GM20431 (cell line): ENCODE results near the gene CDKAL1.

Experiments used
- in situ Hi-C: fragments of 300-500 bp; cut with MseI, MboI; formaldehyde crosslinking; loops from one replicate; pipeline ENCODE4 v1.15.0; 2020; ENCODE audit warnings: low sequenced_read_pairs; ENCODE audit not compliant: unreplicated experiment

CDKAL1 gene

DNA sequence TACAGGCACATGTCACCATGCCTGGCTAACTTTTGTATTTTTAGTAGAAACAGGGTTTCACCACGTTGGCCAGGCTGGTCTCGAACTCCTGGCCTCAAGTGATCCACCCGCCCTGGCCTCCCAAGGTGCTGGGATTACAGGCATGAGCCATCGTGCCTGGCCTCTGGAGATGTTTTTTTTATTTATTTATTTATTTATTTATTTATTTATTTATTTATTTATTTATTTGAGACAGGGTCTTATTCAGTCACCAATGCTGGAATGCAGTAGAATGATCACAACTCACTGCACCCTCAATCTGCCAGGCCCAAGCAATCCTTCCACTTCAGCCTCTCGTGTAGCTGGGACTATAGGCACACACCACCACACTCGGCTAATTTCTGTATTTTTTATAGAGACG, 661.0 kb downstream of the CDKAL1 start:
- in situ Hi-C loops, result loop anchor here (25.0 kb wide), 1 partner anchor 392 kb away; the partner anchor contains the start of gene SOX4

- in situ Hi-C loops, result loop anchor here (25.0 kb wide), 1 partner anchor 389 kb away; the partner anchor contains the start of gene SOX4
Observed at GRCh38 chr6:21198032-21198640, 663.9 kb downstream of the CDKAL1 start.

DNA sequence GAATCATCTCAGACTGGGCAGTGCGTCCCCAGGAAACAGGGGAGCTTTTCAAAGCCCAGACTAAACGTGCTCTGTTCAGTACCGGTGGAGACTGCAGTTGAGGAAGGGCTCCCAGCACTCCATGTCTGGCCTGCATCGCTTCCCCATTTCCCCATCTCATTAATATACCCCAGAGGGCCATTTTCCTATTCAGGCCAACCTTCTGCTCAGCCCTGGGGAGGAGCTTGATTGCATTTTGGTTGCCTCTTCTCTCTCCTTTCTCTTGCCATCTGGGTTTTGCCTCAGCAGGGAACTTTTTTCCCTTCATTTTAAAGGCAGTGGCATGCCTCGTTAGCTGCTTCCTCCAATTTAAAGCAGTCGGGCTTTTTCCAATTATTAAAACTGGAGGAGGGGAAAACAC, 665.0 kb downstream of the CDKAL1 start:
- in situ Hi-C loops, result loop anchor here (25.0 kb wide), 1 partner anchor 388 kb away; the partner anchor contains the start of gene SOX4

- in situ Hi-C loops, result no loop called here
Observed at GRCh38 chr6:21200134-21200870, 666.0 kb downstream of the CDKAL1 start.

- in situ Hi-C loops, result no loop called here
Observed at GRCh38 chr6:21201187-21201586, 666.9 kb downstream of the CDKAL1 start.

GRCh38 chr6:21201637-21202350, 667.5 kb downstream of the CDKAL1 start:
- in situ Hi-C loops, result no loop called here

GRCh38 chr6:21202521-21202920, 668.3 kb downstream of the CDKAL1 start:
- in situ Hi-C loops, result no loop called here

GRCh38 chr6:21204951-21205350, 670.7 kb downstream of the CDKAL1 start:
- in situ Hi-C loops, result no loop called here

DNA sequence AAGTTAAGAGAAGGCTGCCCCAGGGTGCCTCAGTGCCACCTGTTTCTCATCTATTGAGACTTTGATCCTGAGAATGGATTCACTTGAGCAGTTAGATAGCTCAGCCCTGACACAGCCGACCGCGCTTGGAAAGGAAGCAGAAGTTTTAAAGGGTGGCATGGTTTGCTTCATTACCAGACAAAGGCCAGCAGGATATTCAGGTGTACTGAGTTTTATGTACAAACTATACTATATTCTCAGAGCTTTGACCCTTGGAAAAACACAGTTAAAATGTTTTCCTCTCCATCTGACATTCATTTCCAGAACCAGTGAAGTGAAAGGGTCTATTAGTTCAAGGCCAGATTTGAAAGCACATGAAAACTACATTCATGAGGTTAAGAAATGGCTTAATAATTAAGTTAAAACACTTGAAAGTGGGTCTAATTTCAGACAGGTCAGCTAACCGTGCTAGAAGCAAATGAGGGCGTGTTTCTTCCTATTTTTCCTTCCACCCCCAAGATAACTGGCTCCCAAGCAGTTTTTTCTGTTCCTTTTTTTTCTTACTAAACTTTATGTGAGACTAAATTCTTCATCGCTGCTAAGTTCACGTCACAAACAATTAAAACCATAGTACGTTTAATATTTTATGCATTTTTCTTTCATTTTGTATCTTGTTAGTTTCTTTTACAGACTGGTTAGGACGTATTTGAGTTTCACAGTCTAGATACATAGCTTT, 674.0 kb downstream of the CDKAL1 start:
- in situ Hi-C loops, result no loop called here

DNA sequence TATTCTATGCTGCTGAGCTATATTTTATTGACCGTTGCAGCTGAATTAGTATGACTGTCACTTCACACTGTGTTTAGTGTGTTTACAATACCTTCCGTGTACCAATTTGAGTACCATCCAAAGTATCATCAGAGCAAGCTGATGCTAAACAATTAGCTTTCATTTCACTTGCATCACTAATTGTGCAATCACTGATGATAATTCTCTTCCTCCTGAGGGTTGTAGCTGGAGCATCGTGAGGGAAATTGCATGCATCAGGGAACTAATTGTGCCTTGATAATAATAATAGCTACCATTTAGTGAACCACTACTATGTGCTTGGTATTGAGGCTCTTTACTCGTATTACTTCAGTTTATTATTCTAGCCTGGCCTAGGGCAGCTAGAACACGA, 674.5 kb downstream of the CDKAL1 start:
- in situ Hi-C loops, result no loop called here

- in situ Hi-C loops, result no loop called here
Observed at GRCh38 chr6:21213492-21213891, 679.2 kb downstream of the CDKAL1 start.

DNA sequence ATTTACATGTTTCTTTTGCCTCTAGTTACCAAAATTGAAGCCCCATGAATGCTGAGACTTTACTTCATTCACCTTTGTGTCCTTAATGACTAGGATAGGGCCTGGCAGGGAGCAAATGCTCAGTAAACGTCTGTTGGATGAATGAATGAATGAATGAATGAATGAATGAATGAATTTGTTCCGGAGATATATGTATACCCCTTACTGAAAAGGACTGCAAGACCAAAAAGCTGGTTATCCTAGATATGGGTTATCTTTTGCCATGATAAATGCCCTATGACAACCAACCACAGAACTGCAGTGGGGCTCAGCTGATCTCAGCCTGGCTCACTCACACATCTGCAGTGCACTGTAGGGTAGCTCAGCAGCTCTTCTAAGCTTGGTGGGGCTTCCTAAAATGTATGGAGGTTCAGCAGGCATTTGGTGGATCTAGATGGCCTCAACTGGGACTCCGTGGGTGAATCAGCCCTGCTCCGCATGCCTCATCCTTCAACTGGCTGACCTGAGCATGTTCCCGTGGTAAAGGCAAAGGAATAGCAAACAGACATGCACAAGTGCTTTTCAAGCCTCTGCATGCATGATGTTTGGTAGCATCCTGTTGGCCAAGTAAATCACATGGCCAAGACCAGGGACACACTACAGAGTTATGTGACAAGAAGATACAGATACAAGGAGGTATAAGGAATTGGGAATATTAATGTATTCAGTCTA, 680.6 kb downstream of the CDKAL1 start:
- in situ Hi-C loops, result no loop called here

- in situ Hi-C loops, result no loop called here
Observed at GRCh38 chr6:21219241-21219640, 685.0 kb downstream of the CDKAL1 start.

DNA sequence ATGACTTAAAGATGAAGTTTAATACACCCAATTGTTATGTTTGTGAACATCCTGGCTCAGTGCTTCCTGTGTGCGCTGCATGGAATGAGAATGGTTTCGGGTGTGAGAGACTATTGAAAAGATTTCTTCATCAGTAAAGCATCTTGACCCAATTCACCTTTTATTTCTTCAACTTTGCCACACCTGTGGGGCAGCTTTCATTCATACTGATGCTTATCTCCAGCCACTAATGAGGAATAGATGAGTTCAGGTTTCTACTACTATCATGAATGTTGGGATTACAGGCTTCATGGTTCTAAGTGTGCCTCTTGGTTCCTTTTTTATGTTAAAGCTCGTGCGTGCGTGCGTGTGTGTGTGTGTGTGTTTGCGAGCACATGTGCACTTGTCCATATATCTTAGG, 685.6 kb downstream of the CDKAL1 start:
- in situ Hi-C loops, result no loop called here

GRCh38 chr6:21220271-21220987, 686.2 kb downstream of the CDKAL1 start:
- in situ Hi-C loops, result no loop called here

- in situ Hi-C loops, result no loop called here
Observed at GRCh38 chr6:21222656-21223055, 688.4 kb downstream of the CDKAL1 start.

- in situ Hi-C loops, result no loop called here
Observed at GRCh38 chr6:21225912-21226311, 691.7 kb downstream of the CDKAL1 start.

GRCh38 chr6:21227486-21227885, 693.2 kb downstream of the CDKAL1 start:
- in situ Hi-C loops, result no loop called here

DNA sequence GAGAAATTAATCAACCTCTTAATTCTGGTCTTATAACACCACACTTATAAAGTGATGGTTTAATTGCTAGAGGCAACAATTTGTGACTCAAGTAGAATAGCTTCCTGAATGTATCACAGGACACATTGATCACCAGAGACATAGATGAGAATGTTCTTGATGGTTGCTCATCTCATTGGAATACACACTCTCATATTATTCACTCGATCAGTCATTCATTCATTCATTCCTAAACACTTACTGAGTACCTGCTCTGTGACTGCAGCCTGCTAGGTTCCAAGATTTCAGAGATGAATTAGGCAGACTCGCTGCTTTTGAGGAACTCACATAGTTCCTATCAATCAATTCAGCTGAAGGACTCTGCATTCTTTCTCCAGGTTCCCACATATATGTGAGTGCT, 694.2 kb downstream of the CDKAL1 start:
- in situ Hi-C loops, result no loop called here
